ENCODE data around the gene TBX5.

Gene TBX5

DNA sequence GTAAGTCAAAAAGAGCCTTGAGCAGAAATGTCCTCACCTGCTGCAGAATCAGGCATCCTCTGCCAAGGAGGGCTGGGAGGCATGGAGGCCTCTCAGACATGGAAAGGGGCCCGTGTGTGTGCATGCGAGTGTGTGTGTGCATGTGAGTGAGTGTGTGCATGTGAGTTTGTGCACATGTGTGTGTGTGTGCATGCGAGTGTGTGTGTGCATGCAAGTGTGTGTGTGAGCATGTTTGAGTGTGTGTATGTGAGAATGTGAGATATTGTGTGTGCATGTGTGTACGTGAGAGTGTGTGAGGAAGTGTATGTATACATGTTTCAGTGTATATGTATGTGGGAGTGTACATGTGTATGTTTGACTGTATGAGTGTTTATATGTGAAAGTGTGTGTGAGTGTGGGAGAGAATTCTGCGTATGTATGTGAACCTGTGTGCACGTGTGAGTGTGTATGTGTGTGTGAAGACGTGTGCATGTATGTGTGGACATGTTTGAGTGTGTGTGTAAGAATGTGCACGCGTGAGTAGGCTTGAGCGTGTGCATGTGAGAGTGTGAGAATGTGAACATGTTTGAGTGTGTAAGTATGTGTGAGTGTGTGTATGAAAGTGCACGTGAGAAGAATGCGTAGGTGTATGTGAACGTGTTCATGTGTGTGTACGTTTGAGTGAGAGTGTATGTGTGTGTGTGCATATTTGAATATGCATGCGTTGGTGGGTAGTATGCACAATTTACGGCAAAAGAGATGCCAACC, 90.8 kb downstream of the TBX5 start:
- DNase-seq: no peak

DNA sequence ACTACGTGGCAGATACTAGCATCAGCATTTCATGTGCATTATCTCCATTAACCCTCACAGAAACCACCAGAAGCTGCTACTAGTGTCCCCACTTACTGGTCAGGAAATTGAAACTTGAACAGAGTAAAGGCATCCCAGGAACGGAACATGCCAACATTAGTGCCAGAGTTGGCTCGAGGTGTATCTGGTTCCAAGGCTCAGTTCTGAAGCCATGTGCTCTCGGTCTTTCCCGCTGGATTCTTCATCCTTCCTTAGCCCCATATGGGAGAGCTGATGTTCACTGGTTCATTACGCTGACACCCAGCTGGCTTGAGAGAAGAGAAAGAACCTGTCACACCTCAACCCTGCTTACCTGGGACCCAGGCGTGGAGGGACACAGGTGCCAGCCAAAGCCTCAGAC, 91.5 kb downstream of the TBX5 start:
- no peak for DNase-seq

DNA sequence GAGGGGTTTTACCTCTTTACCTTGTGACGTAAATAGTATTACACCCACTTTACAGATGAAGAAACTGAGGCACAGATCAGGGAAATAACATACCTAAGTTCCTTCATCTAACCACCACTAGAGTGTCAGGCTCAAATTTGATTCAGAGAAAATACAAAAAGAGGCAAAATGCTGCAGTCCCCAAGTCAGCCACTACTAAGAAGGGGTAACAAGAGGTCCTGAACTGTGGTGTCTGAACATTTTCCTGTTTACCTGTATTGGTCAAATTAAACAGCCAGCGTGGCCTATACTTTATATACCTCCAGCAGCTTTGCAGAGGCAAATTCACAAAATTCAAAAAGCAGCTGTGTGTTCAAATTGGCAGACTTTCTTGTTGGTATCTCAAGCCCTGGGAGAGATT, 92.0 kb downstream of the TBX5 start:
- DNase-seq: no peak

DNA sequence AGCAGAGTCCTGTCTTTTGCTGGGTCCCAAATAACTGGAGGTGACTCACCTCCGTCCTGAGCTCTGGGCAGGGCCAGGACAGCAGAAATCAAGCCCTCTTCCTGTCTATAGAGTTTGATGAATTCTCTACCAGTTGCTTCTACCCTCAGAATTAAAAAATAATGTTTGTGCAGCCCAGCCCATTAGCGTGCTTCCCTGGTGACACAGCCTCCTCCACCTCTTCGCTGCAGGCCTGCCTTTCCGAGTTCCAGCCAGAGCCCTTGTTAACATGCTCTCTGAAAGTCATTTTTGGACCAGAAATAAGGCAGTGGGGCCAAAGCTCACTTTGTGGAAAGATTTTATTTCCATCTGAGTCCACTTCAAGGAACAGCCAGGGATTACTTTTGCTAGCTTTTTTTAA, 94.0 kb downstream of the TBX5 start:
- no peak for DNase-seq

- DNase-seq: no peak
These were observed 99.3 kb downstream of the TBX5 start for GRCh38 chr12:114306646-114307045.

DNA sequence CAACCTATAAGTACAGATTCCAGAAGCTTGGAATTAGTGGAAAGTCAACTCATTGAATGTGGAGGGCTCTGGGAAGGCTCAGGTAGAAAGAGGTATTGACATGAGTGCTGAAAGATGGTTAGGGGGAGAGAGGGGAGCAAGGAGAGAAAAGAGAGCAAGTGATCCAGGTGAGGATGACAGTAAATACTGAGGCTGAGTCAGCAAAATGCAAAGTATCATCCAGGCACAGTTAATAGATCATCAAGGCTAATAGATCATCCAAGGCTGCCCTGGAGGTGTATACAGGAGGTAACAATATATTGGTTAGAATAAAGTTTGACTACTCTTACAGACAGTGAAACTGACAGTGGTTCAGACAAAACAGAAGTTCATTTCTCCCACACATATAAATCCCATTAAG, 100.5 kb downstream of the TBX5 start:
- no peak for DNase-seq
